IPS-18a (cell line): ENCODE measurements around the gene TMEM239.
"Not testable (repeated sequence)": the region's sequence is repeated elsewhere in the genome, so short reads cannot be mapped to it uniquely, and the experiment has no call there.

Experiments used
- H3K27ac ChIP-seq: one replicate; pipeline ENCODE4 v1.5.1; 2013; ENCODE audit warnings: low read length
- H3K27me3 ChIP-seq: one replicate; pipeline ENCODE4 v1.6.1; 2013; ENCODE audit warnings: mild to moderate bottlenecking, low read length; ENCODE audit not compliant: control insufficient read depth, insufficient read depth
- H3K36me3 ChIP-seq: one replicate; pipeline ENCODE4 v1.6.1; 2013; ENCODE audit warnings: low read depth, low read length; ENCODE audit not compliant: control insufficient read depth
- H3K4me1 ChIP-seq: one replicate; pipeline ENCODE4 v1.6.1; 2013; ENCODE audit warnings: low read depth, low read length; ENCODE audit not compliant: control insufficient read depth
- H3K4me3 ChIP-seq: one replicate; pipeline ENCODE4 v1.5.1; 2013; ENCODE audit warnings: low read length
- H3K9ac ChIP-seq: one replicate; pipeline ENCODE4 v1.6.1; 2013; ENCODE audit warnings: mild to moderate bottlenecking, low read length, moderate library complexity
- H3K9me3 ChIP-seq: one replicate; pipeline ENCODE4 v1.6.1; 2013; ENCODE audit warnings: low read depth, low read length; ENCODE audit not compliant: control insufficient read depth

Gene TMEM239

GRCh38 chr20:2831206-2831605 is 15.0 kb downstream of the TMEM239 start:
- H3K27me3 ChIP-seq: peaks cover 13% of the 10 kb centered on the region
- H3K9ac ChIP-seq, H3K36me3 ChIP-seq, H3K4me1 ChIP-seq, H3K27ac ChIP-seq, H3K4me3 ChIP-seq, H3K9me3 ChIP-seq: not testable (repeated sequence)

- H3K9ac ChIP-seq: no peak overlapping the region
- no peaks in the 10 kb centered on the region for H3K27me3 ChIP-seq
- H3K9me3 ChIP-seq: no peaks in the 10 kb centered on the region
- H3K4me1 ChIP-seq: no peaks in the 10 kb centered on the region
- H3K4me3 ChIP-seq: no peak overlapping the region
- H3K27ac ChIP-seq: no peak overlapping the region
- H3K36me3 ChIP-seq: peaks cover 6% of the 10 kb centered on the region
Measured at GRCh38 chr20:2833761-2834160, 17.6 kb downstream of the TMEM239 start.

GRCh38 chr20:2834401-2835110 is 18.4 kb downstream of the TMEM239 start:
- Histone ChIP-seq H3K9ac (no peak overlapping the region), H3K36me3 (peaks cover 6% of the 10 kb centered on the region), H3K9me3 (no peaks in the 10 kb centered on the region), H3K27me3 (peaks cover 5% of the 10 kb centered on the region), H3K27ac (no peak overlapping the region), H3K4me3 (no peak overlapping the region), H3K4me1 (no peaks in the 10 kb centered on the region)

GRCh38 chr20:2835331-2835796 is 19.2 kb downstream of the TMEM239 start:
- Histone ChIP-seq H3K4me1 (no peaks in the 10 kb centered on the region), H3K36me3 (peaks cover 6% of the 10 kb centered on the region), H3K9ac (no peak overlapping the region), H3K27ac (no peak overlapping the region), H3K27me3 (peaks cover 12% of the 10 kb centered on the region), H3K4me3 (no peak overlapping the region), H3K9me3 (no peaks in the 10 kb centered on the region)

GRCh38 chr20:2836035-2836434 is 19.9 kb downstream of the TMEM239 start:
- H3K27ac ChIP-seq: no peak overlapping the region
- H3K4me3 ChIP-seq: no peak overlapping the region
- H3K9me3 ChIP-seq: no peaks in the 10 kb centered on the region
- H3K27me3 ChIP-seq: peaks cover 12% of the 10 kb centered on the region
- H3K4me1 ChIP-seq: no peaks in the 10 kb centered on the region
- peaks cover 6% of the 10 kb centered on the region for H3K36me3 ChIP-seq
- no peak overlapping the region for H3K9ac ChIP-seq

GRCh38 chr20:2837221-2837960 is 21.2 kb downstream of the TMEM239 start:
- no peaks in the 10 kb centered on the region for H3K4me1 ChIP-seq

GRCh38 chr20:2838170-2838797 is 22.1 kb downstream of the TMEM239 start:
- Histone ChIP-seq H3K4me1 (no peaks in the 10 kb centered on the region), H3K9ac (no peak overlapping the region), H3K27me3 (peaks cover 16% of the 10 kb centered on the region), H3K4me3 (no peak overlapping the region), H3K36me3 (peaks cover 6% of the 10 kb centered on the region), H3K9me3 (no peaks in the 10 kb centered on the region), H3K27ac (no peak overlapping the region)

More at GRCh38 chr20:2837221-2837960, 21.2 kb downstream of the TMEM239 start:
- H3K9me3 ChIP-seq: no peaks in the 10 kb centered on the region
- no peak overlapping the region for H3K27ac ChIP-seq
- H3K9ac ChIP-seq: no peak overlapping the region
- H3K4me3 ChIP-seq: no peak overlapping the region
- H3K27me3 ChIP-seq: peaks cover 16% of the 10 kb centered on the region
- H3K36me3 ChIP-seq: peaks cover 6% of the 10 kb centered on the region

GRCh38 chr20:2838847-2839671 is 22.9 kb downstream of the TMEM239 start:
- H3K36me3 ChIP-seq: peaks cover 6% of the 10 kb centered on the region
- H3K27me3 ChIP-seq: peaks cover 16% of the 10 kb centered on the region
- no peak overlapping the region for H3K27ac ChIP-seq
- no peak overlapping the region for H3K9ac ChIP-seq
- H3K4me1 ChIP-seq: no peaks in the 10 kb centered on the region
- H3K4me3 ChIP-seq: no peak overlapping the region
- no peaks in the 10 kb centered on the region for H3K9me3 ChIP-seq

GRCh38 chr20:2839732-2840137 is 23.6 kb downstream of the TMEM239 start:
- Histone ChIP-seq H3K4me3 (peak overlapping the region; percentile 84), H3K36me3 (peaks cover 6% of the 10 kb centered on the region), H3K27me3 (peaks cover 16% of the 10 kb centered on the region), H3K9me3 (no peaks in the 10 kb centered on the region), H3K9ac (no peak overlapping the region), H3K4me1 (no peaks in the 10 kb centered on the region), H3K27ac (no peak overlapping the region)

GRCh38 chr20:2840138-2840966 is 24.2 kb downstream of the TMEM239 start, which contains the start of the genes PCED1A and VPS16:
Gene PCED1A, minus strand, starts transcription at chr20:2840655. Its CDS starts 743 bp downstream, at chr20:2839912.
Gene VPS16, plus strand, starts transcription at chr20:2840745. Its CDS starts 30 bp downstream, at chr20:2840775.
- H3K36me3 ChIP-seq: peaks cover 6% of the 10 kb centered on the region
- no peaks in the 10 kb centered on the region for H3K9me3 ChIP-seq
- no peak within 1 kb of the TSS for H3K27ac ChIP-seq
- H3K4me1 ChIP-seq: no peaks in the 10 kb centered on the region
- H3K9ac ChIP-seq: peak within 1 kb of the TSS; percentile 58
- H3K4me3 ChIP-seq: peak within 1 kb of the TSS; percentile 84
- peaks cover 16% of the 10 kb centered on the region for H3K27me3 ChIP-seq
